NCI-H1417 (cell line): Measurements from ENCODE around the gene CHST11.

ENCODE experiments used
- DNase-seq, 3 experiments: peaks; one replicate each; lab custom pipeline; 2025; lab: John Stamatoyannopoulos, UW

The CHST11 gene

GRCh38 chr12:104673696-104674482 is 217.1 kb downstream of the CHST11 start:
- no peak for DNase-seq

GRCh38 chr12:104676636-104677035 is 219.9 kb downstream of the CHST11 start:
- no peak for DNase-seq

- DNase-seq, result no peak
These were observed 220.8 kb downstream of the CHST11 start for GRCh38 chr12:104677441-104678089.

GRCh38 chr12:104680070-104680469 is 223.3 kb downstream of the CHST11 start:
- DNase-seq, result peak; percentile 11 to 53 (median 29)

GRCh38 chr12:104680491-104680890 is 223.7 kb downstream of the CHST11 start:
- DNase-seq, result no peak

- no peak for DNase-seq
These were observed 224.4 kb downstream of the CHST11 start for GRCh38 chr12:104681012-104681690.

- no peak for DNase-seq
These were observed 226.1 kb downstream of the CHST11 start for GRCh38 chr12:104682790-104683279.

GRCh38 chr12:104683831-104684503 is 227.2 kb downstream of the CHST11 start:
- DNase-seq, result no peak

- no peak for DNase-seq
These were observed 228.1 kb downstream of the CHST11 start for GRCh38 chr12:104684884-104685283.

- peak in 1 of 3 experiments; percentile 23 for DNase-seq
These were observed 228.6 kb downstream of the CHST11 start for GRCh38 chr12:104685366-104685765.

- no peak for DNase-seq
These were observed 229.4 kb downstream of the CHST11 start for GRCh38 chr12:104686196-104686595.

- no peak for DNase-seq
These were observed 231.2 kb downstream of the CHST11 start for GRCh38 chr12:104687823-104688573.

- DNase-seq, result no peak
These were observed 232.9 kb downstream of the CHST11 start for GRCh38 chr12:104689635-104690034.

- no peak for DNase-seq
These were observed 235.2 kb downstream of the CHST11 start for GRCh38 chr12:104691721-104692556.

GRCh38 chr12:104692557-104693218 is 235.9 kb downstream of the CHST11 start:
- DNase-seq, result no peak

GRCh38 chr12:104693493-104693892 is 236.7 kb downstream of the CHST11 start:
- DNase-seq, result no peak

GRCh38 chr12:104694161-104694560 is 237.4 kb downstream of the CHST11 start:
- DNase-seq, result no peak

GRCh38 chr12:104694711-104695110 is 238.0 kb downstream of the CHST11 start:
- no peak for DNase-seq

GRCh38 chr12:104695453-104696148 is 238.9 kb downstream of the CHST11 start:
- DNase-seq, result peak; percentile 55 to 84 (median 77)
